Neural cell (in vitro differentiated cells): ENCODE measurements around the gene GIPC2. TPM values are rescaled to one million over a fixed set of nuclear protein-coding genes. Genes with fewer than 3 reads are reported as not detected.

ENCODE experiments used
- H2AFZ ChIP-seq: fragments of 200-600, 300-800 bp; sonication (generic), shearing (Covaris generic); 2 replicates; pipeline ENCODE4 v1.6.0; 2014; ENCODE audit warnings: low read depth, mild to moderate bottlenecking, antibody characterized with exemption, low read length, moderate library complexity
- H3F3A ChIP-seq: fragments of 200-600 bp; shearing (Covaris generic); 2 replicates; pipeline ENCODE4 v1.6.1; 2016; ENCODE audit warnings: mild to moderate bottlenecking, moderate library complexity, mixed read lengths, antibody characterized with exemption, low read length; ENCODE audit not compliant: insufficient read depth, poor library complexity, severe bottlenecking
- H3K27ac ChIP-seq: fragments of 200-600, 300-800 bp; sonication (generic), shearing (Covaris generic); 2 replicates; pipeline ENCODE4 v1.5.1; 2014; ENCODE audit warnings: mild to moderate bottlenecking, low read length, moderate library complexity
- H3K27me3 ChIP-seq: fragments of 300-800, 200-600 bp; sonication (generic), shearing (Covaris generic); 2 replicates; pipeline ENCODE4 v1.6.0; 2014; ENCODE audit warnings: mild to moderate bottlenecking, low read depth, low read length, moderate library complexity; ENCODE audit not compliant: insufficient read depth
- H3K36me3 ChIP-seq: fragments of 300-800, 200-600 bp; sonication (generic), shearing (Covaris generic); 2 replicates; pipeline ENCODE4 v1.5.1; 2014; ENCODE audit warnings: mild to moderate bottlenecking, antibody characterized with exemption, low read length, moderate library complexity; ENCODE audit not compliant: insufficient read depth
- H3K4me2 ChIP-seq: fragments of 300-800, 200-600 bp; sonication (generic), shearing (Covaris generic); 2 replicates; pipeline ENCODE4 v1.6.0; 2014; ENCODE audit warnings: mild to moderate bottlenecking, low read length
- H3K4me3 ChIP-seq: fragments of 300-800, 200-600 bp; sonication (generic), shearing (Covaris generic); 2 replicates; pipeline ENCODE4 v1.5.1; 2014; ENCODE audit warnings: mild to moderate bottlenecking, low read length, moderate library complexity
- H3K79me2 ChIP-seq: fragments of 200-600 bp; shearing (Covaris generic); replicated peaks from 2 replicates; pipeline ENCODE4 v1.6.0; 2014; ENCODE audit warnings: mild to moderate bottlenecking, low read length, moderate library complexity; ENCODE audit not compliant: insufficient read depth
- H3K9ac ChIP-seq: fragments of 300-800, 200-600 bp; sonication (generic), shearing (Covaris generic); 2 replicates; pipeline ENCODE4 v1.6.1; 2016; ENCODE audit warnings: mild to moderate bottlenecking, low read length, mixed read lengths
- H3K9me2 ChIP-seq: fragments of 200-600 bp; shearing (Covaris generic); 2 replicates; pipeline ENCODE4 v1.6.1; 2016; ENCODE audit warnings: mild to moderate bottlenecking, low read length, mixed read lengths; ENCODE audit not compliant: insufficient read depth
- H3K9me3 ChIP-seq: fragments of 200-600, 300-800 bp; sonication (generic), shearing (Covaris generic); 2 replicates; pipeline ENCODE4 v1.6.1; 2016; ENCODE audit warnings: mild to moderate bottlenecking, mixed run types, low read length, moderate library complexity, mixed read lengths
- H4K20me1 ChIP-seq: fragments of 200-600 bp; shearing (Covaris generic); 2 replicates; pipeline ENCODE4 v1.6.1; 2016; ENCODE audit warnings: mild to moderate bottlenecking, mixed run types; ENCODE audit not compliant: insufficient read depth
- EZH2 ChIP-seq: fragments of 200-600, 300-800 bp; shearing (Covaris generic), sonication (generic); IDR thresholded peaks from 2 replicates; pipeline ENCODE4 v1.6.1; 2014; ENCODE audit warnings: antibody characterized with exemption, low read length, borderline replicate concordance, mild to moderate bottlenecking; ENCODE audit not compliant: insufficient read depth, poor library complexity, severe bottlenecking
- MXI1 ChIP-seq: fragments of 450-650 bp; conservative IDR thresholded peaks from 2 replicates; pipeline ENCODE4 v1.6.1; 2014; ENCODE audit warnings: antibody characterized with exemption, mild to moderate bottlenecking; ENCODE audit not compliant: poor library complexity, severe bottlenecking
- POLR2AphosphoS5 ChIP-seq: IDR thresholded peaks from 2 replicates; pipeline ENCODE4 v1.6.1; 2012
- RAD21 ChIP-seq: fragments of 450-650 bp; conservative IDR thresholded peaks from 2 replicates; pipeline ENCODE4 v1.6.1; 2014; ENCODE audit warnings: antibody characterized with exemption, mild to moderate bottlenecking, moderate library complexity
- SMC3 ChIP-seq: fragments of 450-650 bp; conservative IDR thresholded peaks from 2 replicates; pipeline ENCODE4 v1.6.1; 2014; ENCODE audit warnings: antibody characterized with exemption, mild to moderate bottlenecking, moderate library complexity; ENCODE audit not compliant: poor library complexity
- TAF1 ChIP-seq: IDR thresholded peaks from 2 replicates; pipeline ENCODE4 v1.6.1; 2012; ENCODE audit warnings: low read depth
- polyA plus RNA-seq: library from polyadenylated mRNA; depleted of rRNA; stranded (reverse); fragments of >200 nt; gene quantifications from 2 replicates; pipeline ENCODE4 v1.2.3, GENCODE V29; 2014
- TF ChIP-seq, protein P1 (sequence below): fragments of 450-650 bp; IDR thresholded peaks from 2 replicates; pipeline ENCODE4 v1.5.1; 2014; ENCODE audit warnings: antibody characterized with exemption, mild to moderate bottlenecking, moderate library complexity; ENCODE audit not compliant: poor library complexity, severe bottlenecking
- TF ChIP-seq, protein P2 (sequence below): IDR thresholded peaks from 2 replicates; pipeline ENCODE4 v1.6.1; 2012; ENCODE audit warnings: borderline replicate concordance

The GIPC2 gene
- polyA plus RNA-seq, 1 donor from 2014 or later: 1.3 TPM

GRCh38 chr1:78011050-78011449, 34.7 kb upstream of the GIPC2 start:
- Histone ChIP-seq H3K4me3 (no peak overlapping the region), H3K27ac (no peak overlapping the region), H3K9me3 (no peaks in the 10 kb centered on the region), H3K79me2 (peaks cover 20% of the 10 kb centered on the region), H3K9me2 (no peaks in the 10 kb centered on the region), H3K9ac (no peak overlapping the region), H4K20me1 (no peaks in the 10 kb centered on the region), H2AFZ (no peak overlapping the region), H3K27me3 (no peaks in the 10 kb centered on the region), H3F3A (no peaks in the 10 kb centered on the region), H3K36me3 (no peaks in the 10 kb centered on the region), H3K4me2 (no peak overlapping the region)
- TF ChIP-seq POLR2AphosphoS5: no peak
- TF ChIP-seq, protein P1, sequence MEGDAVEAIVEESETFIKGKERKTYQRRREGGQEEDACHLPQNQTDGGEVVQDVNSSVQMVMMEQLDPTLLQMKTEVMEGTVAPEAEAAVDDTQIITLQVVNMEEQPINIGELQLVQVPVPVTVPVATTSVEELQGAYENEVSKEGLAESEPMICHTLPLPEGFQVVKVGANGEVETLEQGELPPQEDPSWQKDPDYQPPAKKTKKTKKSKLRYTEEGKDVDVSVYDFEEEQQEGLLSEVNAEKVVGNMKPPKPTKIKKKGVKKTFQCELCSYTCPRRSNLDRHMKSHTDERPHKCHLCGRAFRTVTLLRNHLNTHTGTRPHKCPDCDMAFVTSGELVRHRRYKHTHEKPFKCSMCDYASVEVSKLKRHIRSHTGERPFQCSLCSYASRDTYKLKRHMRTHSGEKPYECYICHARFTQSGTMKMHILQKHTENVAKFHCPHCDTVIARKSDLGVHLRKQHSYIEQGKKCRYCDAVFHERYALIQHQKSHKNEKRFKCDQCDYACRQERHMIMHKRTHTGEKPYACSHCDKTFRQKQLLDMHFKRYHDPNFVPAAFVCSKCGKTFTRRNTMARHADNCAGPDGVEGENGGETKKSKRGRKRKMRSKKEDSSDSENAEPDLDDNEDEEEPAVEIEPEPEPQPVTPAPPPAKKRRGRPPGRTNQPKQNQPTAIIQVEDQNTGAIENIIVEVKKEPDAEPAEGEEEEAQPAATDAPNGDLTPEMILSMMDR: no peak

DNA sequence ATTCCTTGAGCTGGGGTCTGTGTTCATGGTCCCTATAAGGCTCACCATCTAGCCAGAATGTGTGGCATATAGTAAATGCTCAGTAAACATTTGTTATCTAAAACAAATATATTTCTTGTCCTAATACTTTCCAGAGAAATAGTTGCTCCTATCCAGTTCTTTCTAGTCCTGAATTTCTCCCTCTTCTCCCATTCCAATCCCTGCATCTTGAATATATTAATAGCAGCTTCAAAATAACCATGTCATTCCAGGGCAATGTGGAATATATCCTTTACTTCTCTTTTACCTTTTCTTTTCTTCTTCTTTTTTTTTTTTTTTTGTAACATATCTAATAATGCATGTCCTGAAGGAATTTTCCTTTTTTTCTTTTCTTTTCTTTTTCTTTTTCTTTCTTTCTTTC, 30.6 kb upstream of the GIPC2 start:
- Histone ChIP-seq H3K27ac (no peak overlapping the region), H4K20me1 (no peaks in the 10 kb centered on the region), H3K9ac (no peak overlapping the region), H2AFZ (no peak overlapping the region), H3K27me3 (no peaks in the 10 kb centered on the region), H3K79me2 (no peaks in the 10 kb centered on the region), H3K4me2 (no peak overlapping the region), H3K36me3 (no peaks in the 10 kb centered on the region), H3K4me3 (no peak overlapping the region), H3K9me3 (no peaks in the 10 kb centered on the region), H3K9me2 (no peaks in the 10 kb centered on the region), H3F3A (no peaks in the 10 kb centered on the region)
- TF ChIP-seq, protein P2, sequence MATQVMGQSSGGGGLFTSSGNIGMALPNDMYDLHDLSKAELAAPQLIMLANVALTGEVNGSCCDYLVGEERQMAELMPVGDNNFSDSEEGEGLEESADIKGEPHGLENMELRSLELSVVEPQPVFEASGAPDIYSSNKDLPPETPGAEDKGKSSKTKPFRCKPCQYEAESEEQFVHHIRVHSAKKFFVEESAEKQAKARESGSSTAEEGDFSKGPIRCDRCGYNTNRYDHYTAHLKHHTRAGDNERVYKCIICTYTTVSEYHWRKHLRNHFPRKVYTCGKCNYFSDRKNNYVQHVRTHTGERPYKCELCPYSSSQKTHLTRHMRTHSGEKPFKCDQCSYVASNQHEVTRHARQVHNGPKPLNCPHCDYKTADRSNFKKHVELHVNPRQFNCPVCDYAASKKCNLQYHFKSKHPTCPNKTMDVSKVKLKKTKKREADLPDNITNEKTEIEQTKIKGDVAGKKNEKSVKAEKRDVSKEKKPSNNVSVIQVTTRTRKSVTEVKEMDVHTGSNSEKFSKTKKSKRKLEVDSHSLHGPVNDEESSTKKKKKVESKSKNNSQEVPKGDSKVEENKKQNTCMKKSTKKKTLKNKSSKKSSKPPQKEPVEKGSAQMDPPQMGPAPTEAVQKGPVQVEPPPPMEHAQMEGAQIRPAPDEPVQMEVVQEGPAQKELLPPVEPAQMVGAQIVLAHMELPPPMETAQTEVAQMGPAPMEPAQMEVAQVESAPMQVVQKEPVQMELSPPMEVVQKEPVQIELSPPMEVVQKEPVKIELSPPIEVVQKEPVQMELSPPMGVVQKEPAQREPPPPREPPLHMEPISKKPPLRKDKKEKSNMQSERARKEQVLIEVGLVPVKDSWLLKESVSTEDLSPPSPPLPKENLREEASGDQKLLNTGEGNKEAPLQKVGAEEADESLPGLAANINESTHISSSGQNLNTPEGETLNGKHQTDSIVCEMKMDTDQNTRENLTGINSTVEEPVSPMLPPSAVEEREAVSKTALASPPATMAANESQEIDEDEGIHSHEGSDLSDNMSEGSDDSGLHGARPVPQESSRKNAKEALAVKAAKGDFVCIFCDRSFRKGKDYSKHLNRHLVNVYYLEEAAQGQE: no peak
- TF ChIP-seq SMC3 (no peak), EZH2 (no peak), MXI1 (no peak), TAF1 (no peak), RAD21 (no peak), POLR2AphosphoS5 (no peak)
- TF ChIP-seq, protein P1: no peak
